Lower leg skin (tissue), 4 donors: Measurements from ENCODE around the gene UBE2D4. TPM values are rescaled to one million over a fixed set of nuclear protein-coding genes. Genes with fewer than 3 reads are reported as not detected.
"Not testable (repeated sequence)": the region's sequence is repeated elsewhere in the genome, so short reads cannot be mapped to it uniquely, and the experiment has no call there.

Experiments used
- DNase-seq, 2 donors: peaks; one replicate each; pipeline ENCODE4 v3.0.0-alpha.2; 2019; ENCODE audit warnings: low spot score in 2 of 2
- H3K4me3 ChIP-seq: fragments of 200-600 bp; sonication (generic); 2 replicates; pipeline ENCODE4 v1.5.1; 2017; ENCODE audit warnings: mild to moderate bottlenecking, low read depth; ENCODE audit not compliant: poor library complexity, severe bottlenecking
- POLR2A ChIP-seq, 2 donors: fragments of 450-650 bp; IDR thresholded peaks; one replicate each; pipeline ENCODE4 v1.6.1; 2016 to 2017; ENCODE audit warnings: antibody characterized with exemption in 2 of 2, mild to moderate bottlenecking in 1 of 2, moderate library complexity in 1 of 2
- WGBS, 2 donors: methylation state at CpG; one replicate each; pipeline ENCODE4 v1.1.5; 2018; 5-methylcytosine and 5-hydroxymethylcytosine counted together
- intact Hi-C: fragments of 100-400 bp; cut with DNase I; formaldehyde crosslinking; loops from one replicate; pipeline ENCODE4 v1.15.0; 2023; ENCODE audit warnings: low total_unique reads
- total RNA-seq, 4 donors: library from RNA; depleted of rRNA; stranded (reverse); fragments of >200 nt; gene quantifications; one replicate each; pipeline ENCODE4 v1.1.0, GENCODE V29; 2016
- TF ChIP-seq, protein P1 (sequence below), 3 donors: fragments of 450-650 bp; IDR thresholded peaks; one replicate each; pipeline ENCODE4 v1.5.1; 2016; ENCODE audit warnings: antibody characterized with exemption in 3 of 3, mild to moderate bottlenecking in 3 of 3, moderate library complexity in 2 of 3

The UBE2D4 gene
- total RNA-seq, 4 donors from 2014 or later = 13.0 to 23.9 (median 20.8) TPM

DNA sequence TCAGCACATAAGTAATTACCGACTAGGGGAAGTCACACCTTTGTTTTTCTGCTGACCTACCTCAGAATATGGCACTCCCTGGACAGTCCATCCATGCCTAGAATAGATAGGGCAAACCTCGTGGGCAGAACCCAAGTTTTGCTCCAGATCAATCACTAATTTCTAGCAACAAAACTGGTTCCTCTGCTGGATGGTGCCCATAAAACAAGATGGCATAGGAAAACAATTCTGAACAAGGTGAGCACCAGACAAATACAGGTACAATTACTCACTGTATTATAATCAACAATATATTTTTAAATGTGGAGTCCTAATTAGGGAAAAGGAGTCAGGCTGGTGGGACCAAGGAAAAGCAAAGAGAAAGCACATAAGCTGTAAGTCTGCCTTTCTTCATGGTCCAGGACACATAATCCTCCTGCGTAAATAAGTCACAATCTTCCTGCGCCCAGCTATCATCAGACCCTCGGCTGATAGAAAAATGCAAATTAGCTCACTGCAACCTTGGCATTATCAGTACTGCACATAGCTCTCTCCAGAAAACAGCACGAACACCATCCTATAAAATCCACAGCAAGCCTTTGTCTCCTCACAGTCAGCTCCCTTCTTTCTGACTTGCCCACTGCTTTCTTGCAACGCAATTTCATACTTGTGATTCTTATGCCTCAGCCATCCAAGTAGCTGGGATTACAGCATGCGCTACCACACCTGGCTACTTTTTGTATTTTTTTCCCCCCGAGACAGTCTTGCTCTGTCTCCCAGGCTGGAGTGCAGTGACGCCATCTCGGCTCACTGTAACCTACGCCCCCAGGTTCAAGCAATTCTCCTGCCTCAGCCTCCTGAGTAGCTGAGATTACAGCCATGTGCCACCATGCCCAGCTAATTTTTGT is 34.9 kb upstream of the UBE2D4 start:
- no peak overlapping the region for H3K4me3 ChIP-seq
- 82 to 86% methylated on average over 12 of the region's 12 CpGs for WGBS, 2 donors
- TF ChIP-seq, protein P1, sequence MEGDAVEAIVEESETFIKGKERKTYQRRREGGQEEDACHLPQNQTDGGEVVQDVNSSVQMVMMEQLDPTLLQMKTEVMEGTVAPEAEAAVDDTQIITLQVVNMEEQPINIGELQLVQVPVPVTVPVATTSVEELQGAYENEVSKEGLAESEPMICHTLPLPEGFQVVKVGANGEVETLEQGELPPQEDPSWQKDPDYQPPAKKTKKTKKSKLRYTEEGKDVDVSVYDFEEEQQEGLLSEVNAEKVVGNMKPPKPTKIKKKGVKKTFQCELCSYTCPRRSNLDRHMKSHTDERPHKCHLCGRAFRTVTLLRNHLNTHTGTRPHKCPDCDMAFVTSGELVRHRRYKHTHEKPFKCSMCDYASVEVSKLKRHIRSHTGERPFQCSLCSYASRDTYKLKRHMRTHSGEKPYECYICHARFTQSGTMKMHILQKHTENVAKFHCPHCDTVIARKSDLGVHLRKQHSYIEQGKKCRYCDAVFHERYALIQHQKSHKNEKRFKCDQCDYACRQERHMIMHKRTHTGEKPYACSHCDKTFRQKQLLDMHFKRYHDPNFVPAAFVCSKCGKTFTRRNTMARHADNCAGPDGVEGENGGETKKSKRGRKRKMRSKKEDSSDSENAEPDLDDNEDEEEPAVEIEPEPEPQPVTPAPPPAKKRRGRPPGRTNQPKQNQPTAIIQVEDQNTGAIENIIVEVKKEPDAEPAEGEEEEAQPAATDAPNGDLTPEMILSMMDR (IDR thresholded peaks at IDR 0.05) = no peak
- TF ChIP-seq POLR2A (IDR thresholded peaks at IDR 0.05) = no peak
- intact Hi-C loops = no loop called here
- no peak for DNase-seq

DNA sequence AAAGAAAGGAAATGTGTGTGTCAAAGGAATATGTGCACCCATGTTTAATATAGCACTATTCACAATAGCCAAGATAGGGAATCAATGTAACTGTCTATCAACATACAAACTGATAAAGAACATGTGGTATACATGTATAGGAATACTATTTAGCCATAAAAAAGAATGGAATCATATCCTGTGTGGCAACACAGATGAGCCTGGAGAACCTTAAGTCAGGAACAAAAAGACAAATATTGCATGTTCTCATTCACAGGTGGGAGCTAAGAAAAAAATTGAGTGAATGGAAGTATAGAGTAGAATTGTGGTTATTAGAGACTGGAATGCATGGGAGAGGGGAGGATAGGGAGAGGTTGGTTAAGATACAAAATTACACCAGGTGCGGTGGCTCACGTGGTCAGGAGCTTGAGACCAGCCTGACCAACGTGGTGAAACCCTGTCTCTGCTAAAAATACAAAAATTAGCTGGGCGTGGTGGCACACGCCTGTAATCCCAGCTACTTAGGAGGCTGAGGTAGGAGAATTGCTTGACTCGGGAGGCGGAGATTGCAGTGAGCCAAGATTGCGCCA is 30.3 kb upstream of the UBE2D4 start:
- intact Hi-C loops = no loop called here
- no peak overlapping the region for H3K4me3 ChIP-seq
- TF ChIP-seq, protein P1 (IDR thresholded peaks at IDR 0.05) = no peak
- no peak for TF ChIP-seq POLR2A (IDR thresholded peaks at IDR 0.05)
- 90 to 91% methylated on average over 8 of the region's 8 CpGs for WGBS, 2 donors
- DNase-seq = no peak

DNA sequence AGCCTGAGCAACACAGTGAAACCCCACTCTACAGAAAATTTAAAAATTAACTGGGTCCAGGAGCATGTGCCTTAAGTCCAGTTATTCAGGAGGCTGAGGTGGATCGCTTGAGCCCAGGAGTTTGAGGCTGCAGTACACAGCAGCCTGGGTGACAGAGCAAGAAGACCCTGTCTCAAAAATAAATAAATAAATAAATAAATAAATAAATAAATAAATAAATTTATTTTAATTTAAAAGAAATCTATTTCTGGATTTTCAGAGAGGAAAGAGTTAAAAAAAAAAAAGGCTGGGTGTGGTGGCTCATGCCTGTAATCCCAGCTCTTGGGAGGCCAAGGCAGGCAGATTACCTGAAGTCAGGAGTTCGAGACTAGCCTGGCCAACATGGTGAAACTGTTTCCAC is 27.7 kb upstream of the UBE2D4 start:
- H3K4me3 ChIP-seq, intact Hi-C loops, DNase-seq: not testable (repeated sequence)
- 97 to 98% methylated on average over 2 of the region's 2 CpGs for WGBS, 2 donors

DNA sequence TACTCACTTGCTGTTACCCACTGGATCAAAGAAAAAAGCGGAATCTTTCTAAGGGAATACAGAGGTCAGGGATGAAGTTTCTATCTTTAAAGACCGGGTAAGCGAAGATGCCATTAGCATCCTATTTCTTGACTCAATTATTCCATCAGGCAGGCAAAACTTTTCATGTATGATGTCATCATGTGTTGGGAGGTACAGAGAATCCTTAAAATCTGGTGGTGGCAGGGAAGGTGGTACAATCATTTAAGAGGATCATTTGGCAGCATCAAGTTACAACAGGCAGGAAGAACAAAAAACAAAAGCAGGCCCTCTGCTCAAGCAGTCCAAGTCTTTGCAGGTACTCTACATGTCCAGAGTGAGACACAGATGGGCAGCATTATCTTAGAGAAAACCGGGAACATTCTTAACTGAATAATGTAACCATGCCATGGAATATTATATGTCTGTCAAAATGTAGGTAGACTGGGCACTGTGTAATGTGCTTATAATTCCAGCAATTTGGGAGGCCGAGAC is 23.6 kb upstream of the UBE2D4 start:
- whole genome bisulfite sequencing, 2 donors = 92 to 93% methylated on average over 5 of the region's 5 CpGs
- TF ChIP-seq, protein P1 (IDR thresholded peaks at IDR 0.05) = no peak
- TF ChIP-seq POLR2A (IDR thresholded peaks at IDR 0.05) = no peak
- no peak overlapping the region for H3K4me3 ChIP-seq
- no peak for DNase-seq
- intact Hi-C loops = no loop called here

DNA sequence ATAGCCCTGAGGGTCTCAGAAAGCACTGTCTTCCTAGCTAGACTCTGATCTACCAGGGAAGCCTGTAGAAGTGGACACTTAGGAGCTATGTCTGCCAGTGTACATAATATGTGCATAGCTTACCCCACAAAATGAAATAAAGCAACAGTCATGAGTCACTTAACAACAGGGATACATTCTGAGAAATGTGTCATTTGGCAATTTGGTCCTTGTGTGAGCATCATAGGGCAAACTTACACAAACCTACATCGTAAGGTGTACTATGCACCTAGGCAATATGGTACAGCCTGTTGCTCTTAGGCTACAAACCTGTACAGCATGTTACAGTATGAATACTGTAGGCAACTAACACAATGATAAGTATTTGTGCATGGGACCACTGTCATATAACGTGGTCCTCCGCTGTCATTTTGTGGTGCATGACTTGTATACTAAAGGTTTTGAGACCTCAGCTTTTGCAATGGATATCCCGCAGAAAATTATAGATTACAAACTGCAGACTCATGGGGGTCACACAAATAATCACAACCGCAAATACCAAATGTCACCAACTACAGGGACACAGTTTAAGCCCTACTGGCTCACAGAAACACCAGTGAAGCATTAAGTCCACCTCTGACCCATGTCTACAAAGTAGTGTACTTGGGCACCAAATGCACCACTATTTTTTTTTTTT is 21.6 kb upstream of the UBE2D4 start:
- TF ChIP-seq, protein P1 (IDR thresholded peaks at IDR 0.05) = no peak
- TF ChIP-seq POLR2A (IDR thresholded peaks at IDR 0.05) = no peak
- 95% methylated on average over 5 of the region's 5 CpGs for whole genome bisulfite sequencing, 2 donors
- intact Hi-C loops = no loop called here
- no peak for DNase-seq
- no peak overlapping the region for H3K4me3 ChIP-seq
